HG03457 (cell line): ENCODE results near the gene RNFT2.

Experiments used
- ATAC-seq: cut with Tn5 transposase; IDR thresholded peaks from one replicate; pipeline ENCODE4 v1.9.1; 2021; ENCODE audit warnings: moderate number of reproducible peaks; ENCODE audit not compliant: unreplicated experiment

Gene RNFT2, protein sequence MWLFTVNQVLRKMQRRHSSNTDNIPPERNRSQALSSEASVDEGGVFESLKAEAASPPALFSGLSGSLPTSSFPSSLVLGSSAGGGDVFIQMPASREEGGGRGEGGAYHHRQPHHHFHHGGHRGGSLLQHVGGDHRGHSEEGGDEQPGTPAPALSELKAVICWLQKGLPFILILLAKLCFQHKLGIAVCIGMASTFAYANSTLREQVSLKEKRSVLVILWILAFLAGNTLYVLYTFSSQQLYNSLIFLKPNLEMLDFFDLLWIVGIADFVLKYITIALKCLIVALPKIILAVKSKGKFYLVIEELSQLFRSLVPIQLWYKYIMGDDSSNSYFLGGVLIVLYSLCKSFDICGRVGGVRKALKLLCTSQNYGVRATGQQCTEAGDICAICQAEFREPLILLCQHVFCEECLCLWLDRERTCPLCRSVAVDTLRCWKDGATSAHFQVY

DNA sequence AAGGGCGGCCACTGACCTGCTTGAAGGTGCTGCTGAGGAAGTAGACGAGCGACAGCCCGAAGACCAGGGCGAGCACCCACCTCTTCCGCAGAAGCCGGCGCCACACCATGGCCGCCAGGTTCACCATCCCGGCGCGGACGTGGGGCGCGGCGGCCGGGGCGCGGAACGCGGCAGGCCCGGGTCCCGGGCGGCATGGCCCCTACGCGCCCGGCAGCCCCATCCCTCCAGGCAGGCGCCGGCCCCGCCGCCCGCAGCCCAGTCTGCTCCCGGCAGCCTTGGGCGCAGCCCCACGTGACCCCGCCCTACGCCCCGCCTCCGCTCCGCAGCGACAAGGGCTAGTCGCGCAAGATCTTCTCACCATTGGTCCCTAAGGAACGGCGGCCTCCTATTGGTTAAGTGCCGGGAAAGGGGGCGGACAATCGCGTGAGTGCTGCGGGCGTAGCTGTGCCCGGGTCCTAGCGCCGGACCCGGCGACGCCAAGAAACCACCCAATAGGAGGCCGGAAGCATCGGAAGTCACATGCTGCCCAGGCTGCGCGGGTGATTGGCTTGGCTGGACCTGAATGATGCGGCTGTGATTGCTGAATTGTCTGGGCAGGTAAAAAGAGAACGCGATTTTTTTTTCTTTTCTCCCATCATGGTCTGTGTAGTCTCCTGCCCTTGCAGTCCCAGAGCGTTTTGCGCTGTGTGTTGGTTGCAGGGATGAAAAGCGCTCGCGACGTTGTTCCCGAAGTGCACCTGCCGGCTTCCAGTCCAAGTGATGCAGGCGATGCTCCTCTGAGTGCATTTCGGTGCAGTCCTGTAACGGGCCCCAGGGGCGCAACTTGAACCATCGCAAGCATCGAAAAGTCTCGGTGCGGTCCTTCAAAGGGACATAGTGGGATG is at the start of gene RNFT2, which contains the start of gene SPRING1:
Gene RNFT2 (plus strand): TSS at position 542 of the 884 bp plus-strand sequence. CDS start 2,183 bp downstream, outside the sequence.
Gene SPRING1 (minus strand): TSS at position 296 of the 884 bp plus-strand sequence. CDS start 169 bp downstream, at position 127.
- peak; percentile 96 for ATAC-seq

DNA sequence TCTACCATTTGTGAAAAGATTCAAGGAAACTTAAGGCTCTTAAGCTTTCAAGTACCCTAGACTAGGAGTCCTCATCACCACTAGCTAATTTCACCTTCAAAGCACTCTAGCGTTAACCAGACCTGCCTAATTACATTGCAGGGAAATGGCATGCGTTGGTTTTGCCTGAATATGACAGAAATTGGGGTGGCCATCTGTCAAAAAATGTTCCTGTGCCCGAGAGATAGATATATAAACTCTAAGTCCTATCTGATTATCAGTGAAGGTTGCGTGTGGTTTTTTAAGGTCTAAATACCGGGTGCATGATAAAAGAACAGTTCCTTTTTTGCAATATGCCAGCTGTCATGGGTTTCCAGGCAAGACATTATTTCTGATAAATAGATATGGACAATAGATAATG is 48.6 kb upstream of the RNFT2 start:
- ATAC-seq: no peak

DNA sequence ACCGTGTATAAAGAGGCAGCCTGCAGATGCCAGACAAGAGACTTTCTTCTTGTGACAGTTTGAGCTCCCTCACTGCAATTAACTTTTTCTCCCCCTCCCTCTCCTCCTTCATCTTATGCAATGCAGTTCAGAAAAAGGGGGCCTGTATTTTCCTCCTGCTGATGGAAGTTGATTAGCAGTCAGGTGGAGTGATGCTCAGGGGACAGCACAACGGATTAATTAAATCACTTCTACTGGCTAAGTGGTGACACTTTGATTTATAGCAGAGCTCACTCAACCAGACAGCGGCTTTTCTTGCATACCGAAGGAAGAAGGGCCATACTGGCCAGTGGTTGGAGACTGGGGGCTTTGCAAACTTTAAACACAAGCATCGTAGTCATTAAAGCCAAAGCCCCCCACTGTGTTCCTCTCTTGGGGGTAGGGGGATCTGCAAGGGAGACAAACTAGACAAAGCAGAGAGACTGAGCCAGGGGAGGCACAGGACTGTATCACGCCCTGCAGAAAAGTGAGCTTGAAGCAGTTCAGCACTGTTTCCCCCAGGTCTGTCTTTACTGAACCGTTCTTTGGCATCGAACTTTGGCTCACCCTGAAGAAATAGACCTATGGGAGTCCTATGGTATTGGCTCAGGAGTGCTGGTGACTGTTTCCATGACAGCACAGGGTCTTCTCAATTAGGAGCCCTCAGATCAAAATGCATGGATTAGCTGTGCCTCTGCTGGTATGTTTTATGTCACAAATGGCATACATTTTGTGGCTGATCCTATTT is 48.0 kb upstream of the RNFT2 start:
- ATAC-seq: no peak

DNA sequence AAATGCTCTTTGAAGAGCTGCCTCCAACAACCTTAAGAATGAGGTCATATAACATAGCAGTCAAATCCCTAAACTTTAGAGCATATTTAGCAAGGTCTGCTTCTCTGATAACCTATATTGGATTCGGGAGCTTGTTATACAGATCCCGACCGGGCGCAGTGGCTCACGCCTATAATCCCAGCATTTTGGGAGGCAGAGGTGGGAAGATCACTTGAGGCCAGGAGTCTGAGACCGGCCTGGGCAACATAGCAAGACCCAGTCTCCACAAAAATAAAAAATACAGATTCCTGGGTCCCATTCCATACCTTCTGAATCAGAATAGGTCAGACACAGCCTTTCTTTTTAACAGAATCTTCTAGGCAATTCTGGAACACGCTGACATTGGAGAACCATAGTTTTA is 46.9 kb upstream of the RNFT2 start:
- no peak for ATAC-seq

DNA sequence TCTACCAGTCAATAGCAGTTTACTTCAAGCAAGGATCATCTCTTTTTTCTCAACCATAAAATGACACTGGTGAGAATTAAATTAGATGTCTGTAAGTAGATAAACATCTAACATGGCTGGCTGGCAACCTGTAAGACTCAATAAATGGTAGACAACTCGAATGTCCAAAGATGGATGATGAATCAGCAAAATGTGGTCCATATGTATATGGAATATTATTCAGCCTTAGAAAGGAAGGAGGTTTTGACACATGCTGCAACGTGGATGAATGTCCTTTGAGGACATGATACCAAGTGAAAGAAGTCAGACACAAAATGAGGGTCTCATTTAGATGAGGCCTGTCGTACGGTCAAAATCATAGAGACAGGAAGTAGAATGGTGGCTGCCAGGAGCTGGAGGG is 46.5 kb upstream of the RNFT2 start:
- no peak for ATAC-seq

DNA sequence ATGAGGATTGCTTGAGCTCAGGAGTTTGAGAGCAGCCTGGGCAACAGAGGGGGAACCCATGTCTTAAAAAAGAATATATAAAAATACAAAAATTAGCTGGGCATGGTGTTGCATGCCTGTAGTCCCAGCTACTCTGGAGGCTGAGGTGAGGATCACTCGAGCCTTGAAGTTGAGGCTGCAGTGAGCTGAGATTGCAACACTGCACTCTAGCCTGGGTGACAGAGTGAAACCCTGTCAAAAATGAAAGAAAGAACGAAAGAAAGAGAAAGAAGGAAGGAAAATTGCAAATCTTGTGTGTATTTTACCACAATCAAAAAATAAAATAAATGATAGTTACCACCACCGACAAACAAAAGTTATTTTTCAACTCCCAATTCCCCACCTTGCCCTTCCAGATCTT is 45.5 kb upstream of the RNFT2 start:
- ATAC-seq: no peak

DNA sequence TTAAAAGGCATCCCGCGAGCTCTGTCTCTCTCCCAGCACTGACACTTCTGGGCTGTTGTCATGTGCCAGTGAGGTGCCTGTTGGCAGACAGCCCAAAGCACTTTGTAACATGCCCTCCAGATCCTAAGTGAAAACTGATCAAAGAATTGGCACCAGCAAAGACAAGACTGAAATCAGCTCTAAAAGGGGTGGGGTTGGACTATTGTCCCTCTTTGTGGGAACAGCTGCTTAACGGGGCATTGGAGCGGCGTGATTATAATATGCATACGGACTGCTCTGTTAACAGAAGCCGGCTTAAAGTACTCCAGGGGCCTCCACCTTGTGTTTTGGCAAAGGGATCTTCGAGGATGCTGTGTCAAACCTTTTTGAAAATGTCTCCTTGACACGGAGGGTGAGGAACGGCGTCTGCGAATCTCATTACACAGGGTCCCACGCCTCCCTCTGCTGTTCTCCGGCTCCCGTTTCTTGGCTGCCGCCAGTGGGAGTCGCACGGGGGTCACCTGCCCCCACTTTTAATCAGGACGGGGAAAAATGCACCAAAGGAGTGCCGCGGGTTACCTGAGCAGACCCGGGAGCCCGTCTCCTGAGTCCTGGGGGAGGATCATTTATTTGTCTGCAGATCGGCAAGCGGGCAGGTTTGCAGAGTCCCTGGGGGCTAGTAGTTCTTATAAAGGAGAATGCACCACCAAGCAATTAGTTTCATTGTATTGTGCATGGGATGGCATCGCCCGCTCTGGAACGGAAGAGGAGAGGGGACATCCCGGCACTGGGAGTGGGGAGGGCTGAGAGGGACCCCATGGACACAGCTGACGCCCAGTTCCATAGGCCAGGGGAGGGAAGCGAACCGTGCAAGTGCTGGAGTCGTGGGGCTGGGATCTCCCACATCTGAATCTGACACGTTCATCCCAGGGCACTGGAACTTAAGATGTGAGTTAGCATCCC is 44.6 kb upstream of the RNFT2 start:
- ATAC-seq: no peak

DNA sequence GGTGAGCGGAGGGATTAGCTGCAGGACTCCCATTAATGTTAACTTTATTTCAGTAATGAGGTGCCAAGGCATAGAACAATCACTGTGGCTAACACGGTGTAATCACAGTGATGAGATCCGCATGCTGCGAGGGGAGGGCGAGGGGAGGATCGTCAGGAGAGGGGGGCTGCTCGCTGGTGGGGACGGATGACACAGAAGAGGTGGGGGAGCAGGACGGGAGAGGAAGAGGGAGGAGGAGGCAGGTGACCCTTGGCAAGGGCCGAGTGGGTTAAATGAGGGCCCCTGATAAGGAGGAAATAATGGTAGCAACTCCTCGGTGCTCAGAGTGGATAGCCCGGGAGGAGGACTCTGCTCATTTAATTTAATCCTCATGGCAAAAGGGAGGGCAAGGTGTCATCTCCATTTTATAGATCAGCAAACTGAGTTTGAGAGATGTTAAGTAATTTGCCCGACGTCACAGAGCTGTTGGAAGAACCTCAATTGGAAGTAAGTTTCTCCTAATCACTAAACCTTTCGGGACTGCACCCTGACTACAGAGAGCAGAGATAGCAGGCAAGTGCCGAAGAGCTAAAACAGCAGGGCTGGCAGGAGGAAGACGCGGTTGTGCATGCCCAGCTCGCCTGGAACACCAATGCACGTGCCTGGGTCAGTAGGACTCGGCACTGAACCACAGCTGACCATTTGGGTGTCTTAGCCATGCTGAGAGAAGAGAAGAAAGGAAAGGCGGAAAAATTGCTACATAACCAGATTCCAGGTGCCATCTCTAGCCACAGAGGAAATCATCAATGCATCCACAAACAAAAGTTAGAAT is 43.3 kb upstream of the RNFT2 start:
- ATAC-seq: no peak

DNA sequence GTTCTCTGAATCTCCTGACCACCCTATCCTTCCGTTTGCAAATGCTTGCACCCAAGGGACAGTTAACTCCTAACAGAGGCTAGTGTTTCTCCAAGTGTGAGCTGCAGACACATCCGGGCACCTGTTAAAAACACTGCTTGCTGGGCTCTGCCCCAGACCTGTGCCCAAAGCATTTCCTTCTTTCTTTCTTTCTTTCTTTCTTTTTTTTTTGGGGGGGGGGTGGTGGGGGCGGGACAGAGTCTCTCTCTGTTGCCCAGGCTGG is 42.7 kb upstream of the RNFT2 start:
- ATAC-seq: no peak

DNA sequence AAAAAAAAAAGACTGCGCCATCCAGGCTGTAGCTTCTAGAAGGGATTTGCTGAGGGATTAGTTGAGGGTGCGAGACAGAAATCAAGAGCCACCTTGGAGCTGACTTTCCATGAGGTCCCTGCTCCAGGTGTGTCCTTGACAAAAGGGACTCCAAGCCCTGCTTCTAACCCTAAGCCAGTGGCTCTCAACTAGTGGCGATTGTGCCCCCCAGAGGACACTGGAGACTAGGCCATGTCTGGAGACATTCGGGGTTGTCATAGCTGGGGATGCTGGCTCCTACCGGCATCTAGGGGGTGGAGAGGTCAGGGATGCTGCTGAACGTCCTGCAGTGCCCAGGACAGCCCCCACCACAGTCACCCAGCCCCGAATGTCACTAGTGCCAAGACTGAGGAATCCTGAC is 40.8 kb upstream of the RNFT2 start:
- no peak for ATAC-seq

DNA sequence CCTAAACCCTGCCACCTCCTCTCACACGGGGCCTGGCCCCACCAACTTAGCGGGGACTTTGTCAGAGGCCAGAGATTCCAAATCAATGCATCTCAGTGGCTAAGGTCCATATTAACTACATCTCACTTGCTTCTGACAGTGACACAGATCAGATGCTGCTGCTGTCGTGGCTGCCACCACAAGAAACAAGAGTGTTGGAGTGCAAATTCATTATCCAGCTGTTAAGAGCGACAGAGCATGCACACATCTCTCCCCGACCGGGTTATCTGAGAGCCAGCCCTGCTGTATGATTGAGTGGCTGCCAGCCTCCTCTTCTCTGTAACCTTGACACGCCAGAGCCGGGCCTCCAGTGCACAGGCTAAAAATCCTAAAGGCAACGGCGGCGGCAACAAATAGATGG is 40.4 kb upstream of the RNFT2 start:
- no peak for ATAC-seq

DNA sequence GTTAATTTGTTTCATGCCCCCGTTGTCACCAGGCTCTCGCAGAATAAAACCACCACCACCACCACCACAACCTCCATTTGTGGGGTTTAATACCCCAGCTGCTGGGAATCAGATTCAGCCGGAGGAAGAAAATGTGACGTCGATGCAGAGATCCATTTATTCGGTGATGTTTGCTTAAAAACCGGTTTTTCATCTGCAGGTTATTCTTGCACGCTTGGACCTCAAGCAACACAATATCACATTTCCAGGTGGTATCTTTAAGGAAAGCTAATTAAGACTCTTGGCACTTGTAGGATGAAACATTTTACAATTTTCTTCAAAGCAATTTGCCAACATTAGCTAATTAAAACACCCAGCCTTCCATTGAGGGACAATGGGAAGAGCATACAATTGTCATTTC is 40.0 kb upstream of the RNFT2 start:
- no peak for ATAC-seq

DNA sequence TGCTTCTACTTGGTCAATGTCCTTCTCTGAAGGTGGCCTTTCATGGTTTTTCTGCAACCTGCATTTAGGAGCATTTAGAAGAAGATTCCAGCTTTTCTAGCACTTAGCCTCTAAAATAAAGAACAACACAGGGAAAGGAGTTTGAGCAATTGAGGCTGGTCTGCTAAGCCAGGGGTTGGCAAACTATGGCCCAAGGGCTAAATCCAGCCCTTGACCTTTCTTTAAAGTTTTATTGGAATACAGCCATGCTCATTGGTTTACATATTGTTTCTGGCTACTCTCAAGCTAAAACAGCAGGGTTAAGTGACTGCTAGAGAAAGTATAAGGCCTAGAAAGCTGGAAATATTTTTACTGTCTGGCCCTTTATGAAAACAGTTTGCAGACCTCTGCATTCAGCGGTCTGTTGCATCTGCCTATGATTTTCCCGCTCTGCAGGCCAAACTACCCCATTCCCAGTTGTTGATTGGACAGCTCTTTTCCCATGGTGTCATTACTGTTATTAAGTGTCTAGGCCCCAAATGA is 39.5 kb upstream of the RNFT2 start:
- no peak for ATAC-seq

DNA sequence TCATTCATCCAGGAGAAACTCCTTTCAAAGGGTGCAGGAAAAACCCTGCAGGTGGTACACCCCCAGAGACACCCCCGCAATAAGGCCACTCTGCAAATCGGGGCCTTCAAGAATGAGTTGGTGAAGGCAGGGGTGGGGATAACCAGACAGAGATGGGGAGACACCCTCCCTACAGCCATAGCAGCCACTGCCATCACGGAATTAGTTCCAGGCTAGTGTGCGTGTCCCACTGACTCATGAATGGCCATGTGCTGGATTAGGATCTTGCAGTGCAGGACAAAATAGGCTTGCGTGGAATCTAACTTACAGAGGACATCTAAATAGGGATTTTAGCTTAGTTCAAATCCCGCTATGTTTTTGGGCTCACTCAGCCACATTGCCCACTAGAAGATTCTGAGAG is 38.0 kb upstream of the RNFT2 start:
- no peak for ATAC-seq

DNA sequence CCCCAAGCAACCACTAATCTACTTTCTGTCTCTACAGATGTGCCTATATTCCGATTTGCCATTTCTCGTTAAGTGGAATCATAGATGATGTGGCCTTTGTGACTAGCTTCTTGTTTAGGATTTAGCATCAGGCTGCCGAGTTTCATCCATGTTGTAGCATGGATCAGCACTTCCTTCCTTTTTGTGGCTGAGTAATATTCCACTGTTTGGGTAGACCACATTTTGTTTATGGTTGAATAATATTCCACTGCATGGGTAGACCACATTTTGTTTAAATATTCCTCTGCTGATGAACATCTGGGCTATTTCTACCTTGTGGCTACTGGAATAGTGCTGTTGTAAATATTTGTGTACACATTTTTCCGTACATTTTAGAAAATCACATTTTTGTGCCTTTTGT is 36.7 kb upstream of the RNFT2 start:
- no peak for ATAC-seq

DNA sequence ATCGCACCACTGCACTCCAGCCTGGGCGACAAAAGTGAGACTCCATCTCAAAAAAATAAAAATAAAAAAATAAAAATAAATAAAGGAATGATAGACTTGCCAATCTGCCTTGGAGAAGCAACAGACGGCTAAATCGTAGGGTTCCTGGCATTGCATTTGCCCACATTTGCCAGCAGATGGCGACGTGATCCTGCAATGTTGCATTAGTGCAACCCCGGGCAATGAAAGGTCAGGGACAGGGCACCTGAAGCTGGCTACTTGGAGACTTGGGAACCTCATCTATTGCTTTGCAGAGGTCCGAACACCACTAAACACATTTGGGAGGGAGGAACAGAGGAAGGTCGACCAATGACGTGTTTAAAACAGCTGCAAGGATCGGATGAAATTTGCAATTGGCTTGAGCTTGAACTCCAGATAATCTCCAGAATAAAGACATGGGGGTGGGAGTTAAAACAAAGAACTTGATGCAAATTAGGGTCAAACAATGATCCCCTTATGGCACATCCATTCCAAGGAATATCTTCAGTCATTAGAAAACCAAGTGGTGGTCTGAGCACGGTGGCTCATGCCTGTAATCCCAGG is 34.8 kb upstream of the RNFT2 start:
- ATAC-seq: no peak

DNA sequence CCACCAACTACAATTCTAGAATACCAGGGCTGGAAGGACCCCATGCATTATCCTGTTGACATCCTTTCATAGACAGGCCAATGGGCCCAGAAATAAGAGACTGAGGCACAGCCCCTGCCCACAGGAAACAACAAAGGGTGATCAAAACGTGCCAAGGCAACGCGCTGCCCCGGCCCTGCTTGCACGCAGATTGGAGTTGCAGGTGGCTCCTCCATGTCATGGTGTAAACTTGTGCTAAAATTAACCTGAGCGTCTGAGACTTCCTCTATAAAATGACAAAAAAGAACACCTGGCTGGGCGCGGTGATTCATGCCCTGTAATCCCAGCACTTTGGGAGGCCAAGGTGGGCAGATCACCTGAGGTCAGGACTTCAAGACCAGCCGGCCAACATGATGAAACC is 30.4 kb upstream of the RNFT2 start:
- no peak for ATAC-seq

DNA sequence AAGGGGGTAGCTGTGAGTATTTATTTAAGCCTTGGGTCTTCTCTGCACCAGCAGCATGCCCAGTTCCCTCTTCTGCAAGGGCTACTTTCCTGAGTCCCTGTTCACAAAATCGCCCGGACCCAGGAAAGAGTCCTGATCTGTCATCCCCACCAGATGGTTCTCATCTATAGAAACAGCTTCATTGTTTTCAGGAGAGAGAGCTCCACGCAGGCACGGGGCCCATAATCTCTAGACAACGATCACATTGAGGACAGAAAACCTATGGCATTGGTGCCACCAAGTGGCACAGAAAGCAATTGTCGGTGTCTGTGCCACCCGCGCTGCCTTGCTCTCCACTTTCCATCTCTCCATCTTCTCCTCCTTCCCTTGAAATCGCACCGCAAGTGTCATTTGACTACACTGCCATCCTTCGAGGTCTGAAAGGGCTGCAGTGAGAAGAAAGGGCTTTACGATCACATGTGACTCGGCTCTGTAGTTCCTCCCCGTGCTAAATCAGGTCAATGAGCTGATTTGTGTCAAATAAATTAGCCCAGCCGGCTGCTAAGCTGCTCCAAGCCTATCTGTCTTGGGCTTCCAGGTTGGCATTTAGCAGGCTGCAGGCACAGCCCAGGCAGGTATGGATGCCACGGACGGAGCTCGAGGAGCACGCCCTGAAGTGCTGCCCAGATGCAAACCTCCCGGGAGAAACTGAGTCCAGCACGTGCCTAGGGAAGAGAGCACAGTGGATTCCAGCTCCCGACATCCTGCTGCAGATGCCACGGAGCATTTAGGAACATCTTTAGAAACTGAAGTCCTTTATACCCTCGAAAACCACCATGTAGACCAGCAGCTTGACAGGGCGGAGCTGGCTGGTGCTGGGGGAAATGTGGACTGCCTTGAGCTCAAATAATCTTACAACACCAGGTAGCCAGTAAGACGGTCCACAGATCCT is 29.0 kb upstream of the RNFT2 start:
- ATAC-seq: no peak
